ENCODE measurements around the gene PMAIP1. TPM values are rescaled to one million over a fixed set of nuclear protein-coding genes. Genes with fewer than 3 reads are reported as not detected.

Gene PMAIP1
- total and polyA plus RNA-seq, 12 donors: 0.18 to 1.8 (median 0.35) TPM; not detected in 3

- Histone ChIP-seq H3K4me3 (peak overlapping the region; percentile 39 to 86 (median 63)), H3K27me3 (peaks cover 0 to 72% (median 37%) of the 10 kb centered on the region in 7 donors), H3K4me1 (peaks cover 3 to 26% (median 11%) of the 10 kb centered on the region in 9 donors), H3K27ac (peak overlapping the region in 6 of 10 donors; percentile 52 to 90 (median 83)), H3K9me3 (no peaks in the 10 kb centered on the region), H3K36me3 (no peaks in the 10 kb centered on the region)
- DNase-seq (no peak), ATAC-seq (no peak)
- intact Hi-C loops (cut with DNase I): no loop called here
- no peak for TF ChIP-seq CTCF (IDR thresholded peaks at IDR 0.05)
- whole genome bisulfite sequencing, 2 donors: 29 to 40% methylated on average over 33 of the region's 33 CpGs
Measured at GRCh38 chr18:59898609-59899297, 1.0 kb upstream of the PMAIP1 start.

- peak overlapping the region; percentile 39 to 86 (median 63) for H3K4me3 ChIP-seq
- WGBS, 2 donors: 2% methylated on average over 48 to 51 of the region's 51 CpGs
- TF ChIP-seq CTCF (IDR thresholded peaks at IDR 0.05): no peak
- no peaks in the 10 kb centered on the region for H3K9me3 ChIP-seq
- intact Hi-C loops (cut with DNase I): no loop called here
- H3K36me3 ChIP-seq: no peaks in the 10 kb centered on the region
- H3K27me3 ChIP-seq: peaks cover 0 to 87% (median 37%) of the 10 kb centered on the region in 7 donors
- no peak for DNase-seq
- peaks cover 3 to 43% (median 18%) of the 10 kb centered on the region in 9 donors for H3K4me1 ChIP-seq
- peak overlapping the region in 8 of 10 donors; percentile 15 to 90 (median 72) for H3K27ac ChIP-seq
- ATAC-seq: peak in 7 of 8 donors; percentile 4 to 54 (median 35)
Measured at GRCh38 chr18:59900222-59901128, 679 bp downstream of the PMAIP1 start.

- DNase-seq (no peak), ATAC-seq (no peak)
- Histone ChIP-seq H3K4me3 (no peak overlapping the region), H3K27me3 (peaks cover 0 to 98% (median 43%) of the 10 kb centered on the region in 7 donors), H3K36me3 (no peaks in the 10 kb centered on the region), H3K27ac (no peak overlapping the region), H3K9me3 (no peaks in the 10 kb centered on the region), H3K4me1 (peaks cover 3 to 53% (median 18%) of the 10 kb centered on the region in 9 donors)
- 67 to 85% methylated on average over 8 of the region's 8 CpGs for WGBS, 2 donors
- TF ChIP-seq CTCF (IDR thresholded peaks at IDR 0.05): no peak
- intact Hi-C loops (cut with DNase I): no loop called here
Measured at GRCh38 chr18:59902131-59902992, 2.6 kb downstream of the PMAIP1 start.

Data from heart right ventricle (tissue), 16 donors.